HepG2 (cell line): ENCODE measurements around the gene GATM. TPM values are rescaled to one million over a fixed set of nuclear protein-coding genes. Genes with fewer than 3 reads are reported as not detected.

Experiments
- polyA plus RNA-seq, 8 experiments: library from polyadenylated mRNA; depleted of rRNA in 3 of 8; stranded (reverse) in 7 of 8; unstranded in 1 of 8; fragments of >200 nt; fragmentation: Illumina TruSeq in 4 of 8; extraction: Trizol in 4 of 8; gene quantifications; 2 replicates each; pipeline versions ENCODE4 v1.2.1 to v1.2.3, GENCODE V29; 2011 to 2016; ENCODE audit warnings: low read depth in 4 of 8, missing spikeins in 1 of 8, mixed read lengths in 1 of 8; ENCODE audit not compliant: insufficient read depth in 1 of 8
- small RNA-seq, 3 experiments: library from RNA; depleted of rRNA; stranded (forward); fragments of <200 nt; gene quantifications; one replicate each; pipeline ENCODE3, GENCODE V24; 2012; ENCODE audit warnings: low read depth in 2 of 3, low replicate concordance in 1 of 3; ENCODE audit not compliant: insufficient read length in 3 of 3, insufficient read depth in 2 of 3
- total RNA-seq, 5 experiments: library from RNA; depleted of rRNA; stranded (reverse); fragments of >200 nt; fragmentation: Illumina TruSeq; extraction: Trizol; gene quantifications; 2 replicates each; pipeline ENCODE4 v1.2.3, GENCODE V29; 2016; ENCODE audit warnings: low read depth in 1 of 5

GATM gene
- total and polyA plus RNA-seq, 2 of the 13 experiments (the other 11 are each of a cell fraction or from before 2014, with no cell fraction given): 2.1 to 16.8 TPM

Small RNAs within 50 kb of the gene (small RNA-seq; reads per million reads assigned to genes)
- gene RNU6-953P: 0 to 2.9 (median 0.33) reads per million in 3 experiments

Other genes starting within 250 kb of the GATM start
- gene DUOXA1, start 248.7 kb downstream of the GATM start, total RNA-seq (2016; rRNA removed; fragmentation: Illumina TruSeq; extraction: Trizol): not detected in 2 replicates
- 0.10 TPM in 1 of 2 replicates, not detected in the other for gene DUOXA1, start 248.7 kb downstream of the GATM start, polyA plus RNA-seq (2011; rRNA removed)
- not detected in 2 replicates for gene DUOX1, start 248.6 kb downstream of the GATM start, total RNA-seq (2016; rRNA removed; fragmentation: Illumina TruSeq; extraction: Trizol)
- gene DUOX1, start 248.6 kb downstream of the GATM start, polyA plus RNA-seq (2011; rRNA removed): 0.03 TPM in 1 of 2 replicates, not detected in the other
- gene SHF, start 190.6 kb downstream of the GATM start, total RNA-seq (2016; rRNA removed; fragmentation: Illumina TruSeq; extraction: Trizol): 16.8 and 25.5 TPM in 2 replicates
- gene SHF, start 190.6 kb downstream of the GATM start, polyA plus RNA-seq (2011; rRNA removed): 20.9 and 21.4 TPM in 2 replicates
- 0.08 and 0.11 TPM in 2 replicates for gene SLC28A2, start 126.3 kb downstream of the GATM start, total RNA-seq (2016; rRNA removed; fragmentation: Illumina TruSeq; extraction: Trizol)
- 0.01 TPM in 1 of 2 replicates, not detected in the other for gene SLC28A2, start 126.3 kb downstream of the GATM start, polyA plus RNA-seq (2011; rRNA removed)
- gene SLC30A4, start 144.2 kb upstream of the GATM start, total RNA-seq (2016; rRNA removed; fragmentation: Illumina TruSeq; extraction: Trizol): 0.04 TPM in 1 of 2 replicates, not detected in the other
- 0.01 TPM in 2 replicates for gene SLC30A4, start 144.2 kb upstream of the GATM start, polyA plus RNA-seq (2011; rRNA removed)
- gene BLOC1S6, start 208.8 kb upstream of the GATM start, total RNA-seq (2016; rRNA removed; fragmentation: Illumina TruSeq; extraction: Trizol): 44.3 and 67.5 TPM in 2 replicates
- 10.0 and 11.8 TPM in 2 replicates for gene BLOC1S6, start 208.8 kb upstream of the GATM start, polyA plus RNA-seq (2011; rRNA removed)